Smooth muscle cell (in vitro differentiated cells): ENCODE measurements around the gene LONRF3. TPM values are rescaled to one million over a fixed set of nuclear protein-coding genes. Genes with fewer than 3 reads are reported as not detected.

Source experiments
- DNase-seq: peaks from one replicate; lab custom pipeline; 2025; ENCODE audit not compliant: unreplicated experiment; lab: John Stamatoyannopoulos, UW
- H2AFZ ChIP-seq: fragments of 200-600 bp; sonication (generic); 2 replicates; pipeline ENCODE4 v1.6.0; 2016; ENCODE audit warnings: antibody characterized with exemption, low read depth, mild to moderate bottlenecking
- H3F3A ChIP-seq: fragments of 200-600 bp; sonication (generic); 2 replicates; pipeline ENCODE4 v1.6.0; 2017; ENCODE audit warnings: antibody characterized with exemption, low read depth
- H3K27ac ChIP-seq: fragments of 200-600 bp; sonication (generic); 2 replicates; pipeline ENCODE4 v1.5.1; 2016; ENCODE audit warnings: low read depth, mild to moderate bottlenecking
- H3K27me3 ChIP-seq: fragments of 200-600 bp; sonication (generic); 2 replicates; pipeline ENCODE4 v1.6.1; 2016; ENCODE audit warnings: low read depth, mild to moderate bottlenecking
- H3K36me3 ChIP-seq: fragments of 200-600 bp; sonication (generic); 2 replicates; pipeline ENCODE4 v1.5.1; 2016; ENCODE audit warnings: low read depth
- H3K4me1 ChIP-seq: fragments of 200-600 bp; sonication (generic); 2 replicates; pipeline ENCODE4 v1.5.1; 2016; ENCODE audit warnings: low read depth
- H3K4me2 ChIP-seq: fragments of 200-600 bp; sonication (generic); 2 replicates; pipeline ENCODE4 v1.6.0; 2016; ENCODE audit warnings: mild to moderate bottlenecking
- H3K4me3 ChIP-seq: fragments of 200-600 bp; sonication (generic); 2 replicates; pipeline ENCODE4 v1.5.1; 2016; ENCODE audit warnings: mild to moderate bottlenecking
- H3K79me2 ChIP-seq: fragments of 200-600 bp; sonication (generic); 2 replicates; pipeline ENCODE4 v1.6.0; 2016; ENCODE audit warnings: low read depth, mild to moderate bottlenecking
- H3K9ac ChIP-seq: fragments of 200-600 bp; sonication (generic); 2 replicates; pipeline ENCODE4 v1.6.0; 2016; ENCODE audit warnings: low read depth
- H3K9me3 ChIP-seq: fragments of 200-600 bp; sonication (generic); replicated peaks from 2 replicates; pipeline ENCODE4 v1.5.1; 2016; ENCODE audit warnings: low read depth
- H4K20me1 ChIP-seq: fragments of 200-600 bp; sonication (generic); 2 replicates; pipeline ENCODE4 v1.6.0; 2016; ENCODE audit warnings: low read depth
- WGBS: methylation state at CpG from one replicate; pipeline ENCODE4 v1.1.7; 2016; ENCODE audit warnings: low lambda C conversion rate; 5-methylcytosine and 5-hydroxymethylcytosine counted together
- polyA plus RNA-seq: library from polyadenylated mRNA; unstranded; fragments of >200 nt; fragmentation: Nextera tagmentation; extraction: Ambion mirVana; gene quantifications from 2 replicates; pipeline ENCODE4 v1.2.1, GENCODE V29; 2016
- total RNA-seq: library from RNA; depleted of rRNA; stranded (reverse); fragments of >200 nt; gene quantifications from 2 replicates; pipeline ENCODE4 v1.2.3, GENCODE V29; 2014
- TF ChIP-seq, protein P1 (sequence below): fragments of 200-600 bp; sonication (generic); IDR thresholded peaks from 2 replicates; pipeline ENCODE4 v1.5.1; 2017; ENCODE audit warnings: borderline replicate concordance, mild to moderate bottlenecking, antibody characterized with exemption; ENCODE audit not compliant: insufficient read depth, poor library complexity, severe bottlenecking

The LONRF3 gene
- total and polyA plus RNA-seq, 2 experiments from 2014 or later = 0.36 TPM; not detected in 1

DNA sequence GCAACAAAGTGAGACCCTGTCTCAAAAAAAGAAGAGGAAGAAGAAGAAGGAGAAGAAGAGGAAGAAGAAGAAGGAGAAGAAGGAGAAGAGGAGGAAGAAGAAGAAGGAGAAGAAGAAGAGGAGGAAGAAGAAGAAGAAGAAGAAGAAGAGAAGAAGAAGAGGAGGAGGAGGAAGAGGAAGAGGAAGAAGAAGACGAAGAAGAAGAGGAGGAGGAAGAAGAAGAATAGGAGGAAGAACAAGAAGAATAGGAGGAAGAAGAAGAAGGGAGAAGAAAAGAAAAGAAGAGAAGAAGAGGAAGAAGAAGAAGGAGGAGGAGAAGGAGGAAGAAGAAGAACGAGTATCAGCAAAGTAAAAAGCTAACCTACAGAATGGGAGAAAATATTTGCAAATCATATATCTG is 33.3 kb upstream of the LONRF3 start:
- Histone ChIP-seq H4K20me1 (no peaks in the 10 kb centered on the region), H3K36me3 (no peaks in the 10 kb centered on the region), H3K9ac (no peak overlapping the region), H2AFZ (no peak overlapping the region), H3K4me1 (no peaks in the 10 kb centered on the region), H3K27ac (no peak overlapping the region), H3K79me2 (no peaks in the 10 kb centered on the region), H3K4me3 (no peak overlapping the region), H3K4me2 (no peak overlapping the region), H3K9me3 (no peaks in the 10 kb centered on the region), H3F3A (no peaks in the 10 kb centered on the region), H3K27me3 (no peaks in the 10 kb centered on the region)
- 60% methylated on average over 2 of the region's 2 CpGs for WGBS
- TF ChIP-seq, protein P1, sequence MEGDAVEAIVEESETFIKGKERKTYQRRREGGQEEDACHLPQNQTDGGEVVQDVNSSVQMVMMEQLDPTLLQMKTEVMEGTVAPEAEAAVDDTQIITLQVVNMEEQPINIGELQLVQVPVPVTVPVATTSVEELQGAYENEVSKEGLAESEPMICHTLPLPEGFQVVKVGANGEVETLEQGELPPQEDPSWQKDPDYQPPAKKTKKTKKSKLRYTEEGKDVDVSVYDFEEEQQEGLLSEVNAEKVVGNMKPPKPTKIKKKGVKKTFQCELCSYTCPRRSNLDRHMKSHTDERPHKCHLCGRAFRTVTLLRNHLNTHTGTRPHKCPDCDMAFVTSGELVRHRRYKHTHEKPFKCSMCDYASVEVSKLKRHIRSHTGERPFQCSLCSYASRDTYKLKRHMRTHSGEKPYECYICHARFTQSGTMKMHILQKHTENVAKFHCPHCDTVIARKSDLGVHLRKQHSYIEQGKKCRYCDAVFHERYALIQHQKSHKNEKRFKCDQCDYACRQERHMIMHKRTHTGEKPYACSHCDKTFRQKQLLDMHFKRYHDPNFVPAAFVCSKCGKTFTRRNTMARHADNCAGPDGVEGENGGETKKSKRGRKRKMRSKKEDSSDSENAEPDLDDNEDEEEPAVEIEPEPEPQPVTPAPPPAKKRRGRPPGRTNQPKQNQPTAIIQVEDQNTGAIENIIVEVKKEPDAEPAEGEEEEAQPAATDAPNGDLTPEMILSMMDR = no peak
- DNase-seq = no peak

DNA sequence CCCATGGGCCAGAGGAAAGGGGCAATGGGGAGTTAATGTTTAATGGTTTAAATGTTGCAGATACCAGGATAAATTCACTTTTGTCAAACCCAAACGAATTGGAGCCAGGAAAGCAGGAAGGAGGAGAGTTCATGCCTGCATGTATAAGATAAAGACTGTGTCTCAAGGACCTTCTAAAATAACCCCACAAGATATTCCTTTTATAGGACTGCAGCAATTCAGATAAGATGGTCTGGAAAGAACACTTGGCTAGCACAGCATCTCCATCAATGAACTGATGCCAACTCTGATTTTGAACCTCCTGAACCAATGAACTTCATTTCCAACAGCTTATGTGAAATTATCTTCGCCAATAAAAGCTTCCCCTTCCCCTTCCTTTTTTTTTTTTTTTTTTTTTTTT is 31.3 kb upstream of the LONRF3 start:
- no peak for DNase-seq
- H3K4me2 ChIP-seq = no peak overlapping the region

GRCh38 chrX:118945921-118946320 is 28.5 kb upstream of the LONRF3 start:
- Histone ChIP-seq H3K4me3 (no peak overlapping the region), H3K9ac (no peak overlapping the region), H3K27ac (no peak overlapping the region), H4K20me1 (no peaks in the 10 kb centered on the region), H3K79me2 (no peaks in the 10 kb centered on the region), H3K4me2 (no peak overlapping the region), H3K9me3 (no peaks in the 10 kb centered on the region), H3K4me1 (no peaks in the 10 kb centered on the region), H3K36me3 (no peaks in the 10 kb centered on the region), H2AFZ (no peak overlapping the region), H3F3A (no peaks in the 10 kb centered on the region), H3K27me3 (no peaks in the 10 kb centered on the region)
- WGBS = 78% methylated on average over 2 of the region's 2 CpGs
- TF ChIP-seq, protein P1 = no peak
- no peak for DNase-seq

More for the DNA sequence above, 31.3 kb upstream of the LONRF3 start:
- Histone ChIP-seq H3K27ac (no peak overlapping the region), H3K9ac (no peak overlapping the region), H4K20me1 (no peaks in the 10 kb centered on the region), H3K27me3 (no peaks in the 10 kb centered on the region), H3K79me2 (no peaks in the 10 kb centered on the region), H2AFZ (no peak overlapping the region), H3K4me3 (no peak overlapping the region), H3K36me3 (no peaks in the 10 kb centered on the region), H3K9me3 (no peaks in the 10 kb centered on the region), H3F3A (no peaks in the 10 kb centered on the region), H3K4me1 (no peaks in the 10 kb centered on the region)
- WGBS = 57% methylated on average over 2 of the region's 2 CpGs
- TF ChIP-seq, protein P1 = no peak

DNA sequence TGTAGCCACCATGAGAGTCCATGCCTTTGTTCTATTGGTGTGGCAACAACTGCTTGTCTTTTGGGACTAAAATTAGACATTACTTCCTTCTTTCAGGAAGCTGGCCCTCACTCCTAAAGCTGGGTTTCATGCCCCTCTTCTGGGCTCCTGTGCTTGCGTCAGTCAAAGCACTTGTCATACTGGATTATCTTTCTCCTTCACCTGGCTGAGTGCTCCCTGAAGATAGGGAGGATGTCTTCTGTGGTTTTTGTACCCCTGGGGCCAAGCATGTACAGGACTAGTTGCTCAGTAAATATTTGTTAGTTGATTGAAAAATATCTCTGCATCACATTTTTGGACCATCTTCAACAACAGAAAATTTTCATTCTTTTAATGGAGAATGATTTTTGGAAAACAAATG is 26.1 kb upstream of the LONRF3 start:
- Histone ChIP-seq H4K20me1 (no peaks in the 10 kb centered on the region), H3F3A (no peaks in the 10 kb centered on the region), H3K4me2 (no peak overlapping the region), H3K27ac (no peak overlapping the region), H3K36me3 (no peaks in the 10 kb centered on the region), H3K9me3 (no peaks in the 10 kb centered on the region), H3K79me2 (no peaks in the 10 kb centered on the region), H3K27me3 (no peaks in the 10 kb centered on the region), H3K9ac (no peak overlapping the region), H2AFZ (no peak overlapping the region), H3K4me1 (no peaks in the 10 kb centered on the region), H3K4me3 (no peak overlapping the region)
- WGBS = 95% methylated on average over 1 of the region's 1 CpG
- TF ChIP-seq, protein P1 = no peak
- DNase-seq = no peak
